ENCODE measurements around the gene IPP. TPM values are rescaled to one million over a fixed set of nuclear protein-coding genes. Genes with fewer than 3 reads are reported as not detected.

IPP gene
- total RNA-seq, 4 donors from 2014 or later: 7.0 to 11.8 (median 11.3) TPM

DNA sequence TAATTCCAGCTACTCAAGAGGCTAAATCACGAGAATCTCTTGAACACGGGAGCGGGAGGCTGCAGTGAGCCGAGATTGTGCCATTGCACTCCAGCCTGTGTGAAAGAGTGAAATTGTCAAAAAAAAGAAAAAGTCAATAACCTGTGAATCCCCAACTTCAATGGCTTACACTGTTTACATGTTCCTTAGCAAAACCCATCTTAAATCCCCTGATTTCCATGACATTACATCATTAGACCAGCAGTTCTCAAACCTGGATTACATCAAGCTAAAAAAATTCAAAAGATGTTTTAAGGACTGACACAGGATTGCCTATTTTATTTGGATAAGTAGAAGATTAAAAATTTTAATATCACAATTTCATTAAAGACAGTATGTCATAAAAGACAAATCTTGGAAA lies 76.5 kb downstream of the IPP start:
- H3K4me1 ChIP-seq: peaks cover 32% of the 10 kb centered on the region
- no peak for DNase-seq (ENCODE audit: low spot score in 2 of 2)
- H3K9me3 ChIP-seq: no peaks in the 10 kb centered on the region
- TF ChIP-seq EP300 (IDR thresholded peaks at IDR 0.05) (no peak), POLR2A (IDR thresholded peaks at IDR 0.05) (no peak), POLR2AphosphoS5 (IDR thresholded peaks at IDR 0.05) (no peak)
- TF ChIP-seq, protein P1, sequence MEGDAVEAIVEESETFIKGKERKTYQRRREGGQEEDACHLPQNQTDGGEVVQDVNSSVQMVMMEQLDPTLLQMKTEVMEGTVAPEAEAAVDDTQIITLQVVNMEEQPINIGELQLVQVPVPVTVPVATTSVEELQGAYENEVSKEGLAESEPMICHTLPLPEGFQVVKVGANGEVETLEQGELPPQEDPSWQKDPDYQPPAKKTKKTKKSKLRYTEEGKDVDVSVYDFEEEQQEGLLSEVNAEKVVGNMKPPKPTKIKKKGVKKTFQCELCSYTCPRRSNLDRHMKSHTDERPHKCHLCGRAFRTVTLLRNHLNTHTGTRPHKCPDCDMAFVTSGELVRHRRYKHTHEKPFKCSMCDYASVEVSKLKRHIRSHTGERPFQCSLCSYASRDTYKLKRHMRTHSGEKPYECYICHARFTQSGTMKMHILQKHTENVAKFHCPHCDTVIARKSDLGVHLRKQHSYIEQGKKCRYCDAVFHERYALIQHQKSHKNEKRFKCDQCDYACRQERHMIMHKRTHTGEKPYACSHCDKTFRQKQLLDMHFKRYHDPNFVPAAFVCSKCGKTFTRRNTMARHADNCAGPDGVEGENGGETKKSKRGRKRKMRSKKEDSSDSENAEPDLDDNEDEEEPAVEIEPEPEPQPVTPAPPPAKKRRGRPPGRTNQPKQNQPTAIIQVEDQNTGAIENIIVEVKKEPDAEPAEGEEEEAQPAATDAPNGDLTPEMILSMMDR (IDR thresholded peaks at IDR 0.05): no peak
- no peaks in the 10 kb centered on the region for H3K27me3 ChIP-seq
- no peaks in the 10 kb centered on the region for H3K36me3 ChIP-seq
- no peak overlapping the region for H3K27ac ChIP-seq
- 92% methylated on average over 4 of the region's 4 CpGs for WGBS
- no peak overlapping the region for H3K4me3 ChIP-seq

DNA sequence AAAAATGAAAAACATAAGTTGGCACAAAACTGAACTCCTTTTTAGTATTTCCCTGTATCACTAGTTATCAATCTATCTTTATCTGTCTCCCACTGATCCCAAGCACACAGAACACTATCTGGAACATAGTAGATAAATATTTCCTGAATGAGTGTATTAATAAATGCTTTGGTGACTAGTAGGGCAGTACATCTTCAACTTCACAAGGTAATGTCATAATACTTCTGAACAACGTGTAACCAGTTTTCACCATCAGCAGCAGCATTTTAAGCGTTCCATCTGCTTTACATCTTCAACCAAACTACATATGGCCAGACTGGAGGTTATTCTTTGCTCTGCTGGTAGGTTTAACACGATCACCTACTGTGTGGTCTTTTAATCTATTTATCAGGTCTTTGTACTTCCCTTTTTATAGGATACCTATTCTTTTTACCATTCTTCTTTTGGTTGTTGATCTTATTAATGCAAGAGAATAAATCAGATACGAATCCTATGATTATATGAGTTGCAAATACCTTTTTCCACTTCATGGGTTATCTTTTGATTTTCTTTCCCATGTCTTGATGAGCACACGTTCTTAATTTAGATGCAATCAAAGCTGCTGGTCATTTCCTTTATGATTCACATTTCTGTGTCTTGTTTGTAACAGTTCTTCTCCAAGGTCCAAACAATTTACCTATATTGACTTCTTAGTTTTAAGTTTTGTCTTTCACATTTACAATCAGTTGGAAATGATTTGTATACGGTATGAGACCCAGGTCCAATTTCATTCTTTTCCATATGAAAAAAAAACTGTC lies 80.4 kb downstream of the IPP start:
- Histone ChIP-seq H3K27me3 (no peaks in the 10 kb centered on the region), H3K9me3 (no peaks in the 10 kb centered on the region), H3K36me3 (no peaks in the 10 kb centered on the region), H3K4me1 (peaks cover 17% of the 10 kb centered on the region), H3K4me3 (no peak overlapping the region), H3K27ac (no peak overlapping the region)
- TF ChIP-seq, protein P1 (IDR thresholded peaks at IDR 0.05): no peak
- TF ChIP-seq POLR2A (IDR thresholded peaks at IDR 0.05) (no peak), EP300 (IDR thresholded peaks at IDR 0.05) (no peak), POLR2AphosphoS5 (IDR thresholded peaks at IDR 0.05) (no peak)
- 67% methylated on average over 6 of the region's 6 CpGs for WGBS
- DNase-seq (ENCODE audit: low spot score in 2 of 2): no peak

- Histone ChIP-seq H3K4me3 (no peak overlapping the region), H3K4me1 (peaks cover 15% of the 10 kb centered on the region), H3K27me3 (no peaks in the 10 kb centered on the region), H3K27ac (no peak overlapping the region), H3K9me3 (no peaks in the 10 kb centered on the region), H3K36me3 (no peaks in the 10 kb centered on the region)
- TF ChIP-seq, protein P1 (IDR thresholded peaks at IDR 0.05): no peak
- TF ChIP-seq EP300 (IDR thresholded peaks at IDR 0.05) (no peak), POLR2A (IDR thresholded peaks at IDR 0.05) (no peak), POLR2AphosphoS5 (IDR thresholded peaks at IDR 0.05) (no peak)
- 72% methylated on average over 1 of the region's 1 CpG for WGBS
- DNase-seq (ENCODE audit: low spot score in 2 of 2): no peak
These were observed 81.1 kb downstream of the IPP start for GRCh38 chr1:45669379-45669778.

DNA sequence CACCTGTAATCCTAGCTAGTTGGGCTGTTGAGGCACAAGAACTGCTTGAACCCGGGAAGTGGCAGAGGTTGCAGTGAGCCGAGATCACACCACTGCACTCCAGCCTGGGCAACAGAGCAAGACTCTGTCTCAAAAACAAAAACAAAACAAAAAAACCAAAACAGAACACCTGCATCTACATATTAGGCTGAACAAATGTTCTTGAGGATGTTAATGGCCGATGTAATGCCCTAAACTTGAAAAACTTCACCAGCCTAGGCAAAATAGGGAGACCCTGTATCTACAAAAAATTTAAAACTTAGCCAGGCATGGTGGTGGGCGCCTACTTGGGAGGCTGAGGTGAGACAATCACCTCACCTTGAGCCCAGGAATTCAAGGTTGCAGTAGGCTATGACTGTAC lies 81.9 kb downstream of the IPP start:
- Histone ChIP-seq H3K27me3 (no peaks in the 10 kb centered on the region), H3K36me3 (no peaks in the 10 kb centered on the region), H3K9me3 (no peaks in the 10 kb centered on the region), H3K27ac (no peak overlapping the region), H3K4me3 (no peak overlapping the region), H3K4me1 (peaks cover 15% of the 10 kb centered on the region)
- 92% methylated on average over 4 of the region's 4 CpGs for WGBS
- TF ChIP-seq POLR2AphosphoS5 (IDR thresholded peaks at IDR 0.05) (no peak), POLR2A (IDR thresholded peaks at IDR 0.05) (no peak), EP300 (IDR thresholded peaks at IDR 0.05) (no peak)
- TF ChIP-seq, protein P1 (IDR thresholded peaks at IDR 0.05): no peak
- no peak for DNase-seq (ENCODE audit: low spot score in 2 of 2)

DNA sequence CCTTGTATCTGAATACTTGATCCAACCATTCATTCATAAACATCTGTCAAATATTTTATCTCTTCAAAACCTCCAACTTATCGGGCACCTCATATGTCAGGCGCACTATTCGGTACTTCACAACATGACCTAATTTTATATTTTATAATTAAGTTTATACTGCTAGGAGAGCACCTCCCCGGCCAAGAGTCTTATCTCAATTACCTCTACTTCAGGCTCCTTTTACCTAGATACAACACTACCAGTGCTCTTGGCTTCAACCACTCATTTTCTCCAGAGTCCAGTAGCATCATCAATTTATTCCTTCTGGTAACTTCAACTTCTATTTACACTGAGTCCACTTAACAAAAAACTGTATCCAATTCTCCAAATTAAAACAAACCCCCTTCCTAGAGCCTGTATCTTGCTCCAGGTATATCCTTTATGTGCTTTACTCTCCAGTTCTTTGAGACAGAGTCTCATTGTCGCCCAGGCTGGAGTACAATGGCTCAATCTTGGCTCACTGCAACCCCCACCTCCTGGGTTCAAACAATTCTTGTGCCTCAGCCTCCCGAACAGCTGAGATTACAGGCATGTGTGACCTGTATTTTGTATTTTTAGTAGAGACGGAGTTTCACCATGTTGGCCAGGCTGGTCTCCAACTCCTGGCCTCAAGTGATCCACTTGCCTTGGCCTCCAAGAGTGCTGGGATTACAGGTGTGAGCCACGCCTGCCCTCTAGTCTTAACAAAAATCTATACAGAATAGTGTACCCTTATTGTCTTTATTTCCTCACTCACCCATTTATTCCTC lies 82.9 kb downstream of the IPP start:
- DNase-seq (ENCODE audit: low spot score in 2 of 2): no peak
- Histone ChIP-seq H3K36me3 (no peaks in the 10 kb centered on the region), H3K27ac (no peak overlapping the region), H3K9me3 (no peaks in the 10 kb centered on the region), H3K4me1 (peaks cover 15% of the 10 kb centered on the region), H3K4me3 (no peak overlapping the region), H3K27me3 (no peaks in the 10 kb centered on the region)
- TF ChIP-seq POLR2A (IDR thresholded peaks at IDR 0.05) (no peak), EP300 (IDR thresholded peaks at IDR 0.05) (no peak), POLR2AphosphoS5 (IDR thresholded peaks at IDR 0.05) (no peak)
- TF ChIP-seq, protein P1 (IDR thresholded peaks at IDR 0.05): no peak
- 83% methylated on average over 8 of the region's 8 CpGs for WGBS

Measured in suprapubic skin (tissue), 4 donors.